NB4 (cell line): Measurements from ENCODE around the gene CLINT1.

Source experiments
- DNase-seq: peaks from one replicate; pipeline ENCODE4 v3.0.0; 2010; ENCODE audit warnings: low read depth
- H3K4me3 ChIP-seq: one replicate; pipeline ENCODE4 v1.5.1; 2011; ENCODE audit warnings: mild to moderate bottlenecking, low read depth, low read length, moderate library complexity
- CTCF ChIP-seq: IDR thresholded peaks from one replicate; pipeline ENCODE4 v1.5.1; 2012; ENCODE audit warnings: low read depth, low read length
- MAX ChIP-seq: IDR thresholded peaks from 2 replicates; pipeline ENCODE4 v1.6.1; 2011; ENCODE audit warnings: low read depth, low read length
- MYC ChIP-seq: IDR thresholded peaks from 2 replicates; pipeline ENCODE4 v1.6.1; 2011; ENCODE audit warnings: low read depth, low read length
- POLR2A ChIP-seq: IDR thresholded peaks from 2 replicates; pipeline ENCODE4 v1.6.1; 2011; ENCODE audit warnings: mild to moderate bottlenecking; ENCODE audit not compliant: insufficient read length; ENCODE audit errors: extremely low read depth

Gene CLINT1

GRCh38 chr5:157808043-157808442 lies 50.9 kb downstream of the CLINT1 start:
- TF ChIP-seq MYC: no peak
- TF ChIP-seq CTCF: no peak
- no peak for DNase-seq

GRCh38 chr5:157802736-157803135 lies 56.2 kb downstream of the CLINT1 start:
- TF ChIP-seq POLR2A (no peak), MAX (no peak), MYC (no peak), CTCF (no peak)

More at GRCh38 chr5:157808043-157808442, 50.9 kb downstream of the CLINT1 start:
- no peak overlapping the region for H3K4me3 ChIP-seq

GRCh38 chr5:157800137-157800536 lies 58.8 kb downstream of the CLINT1 start:
- DNase-seq: no peak
- H3K4me3 ChIP-seq: no peak overlapping the region
- TF ChIP-seq MYC: no peak

More at GRCh38 chr5:157802736-157803135, 56.2 kb downstream of the CLINT1 start:
- no peak for DNase-seq
- no peak overlapping the region for H3K4me3 ChIP-seq

GRCh38 chr5:157799578-157799977 lies 59.4 kb downstream of the CLINT1 start:
- DNase-seq: peak; percentile 12
- H3K4me3 ChIP-seq: no peak overlapping the region
- TF ChIP-seq CTCF (no peak), MAX (no peak), POLR2A (no peak), MYC (no peak)

- DNase-seq: no peak
- no peak for TF ChIP-seq MYC
- TF ChIP-seq MAX: no peak
- no peak for TF ChIP-seq POLR2A
- no peak for TF ChIP-seq CTCF
- no peak overlapping the region for H3K4me3 ChIP-seq
Observed at GRCh38 chr5:157793301-157793700, 65.6 kb downstream of the CLINT1 start.

GRCh38 chr5:157785801-157786200 lies 73.1 kb downstream of the CLINT1 start:
- no peak for TF ChIP-seq POLR2A
- DNase-seq: no peak
- no peak overlapping the region for H3K4me3 ChIP-seq

GRCh38 chr5:157779221-157779620 lies 79.7 kb downstream of the CLINT1 start:
- no peak overlapping the region for H3K4me3 ChIP-seq
- TF ChIP-seq POLR2A: no peak
- TF ChIP-seq MYC: no peak
- no peak for TF ChIP-seq MAX
- no peak for TF ChIP-seq CTCF
- DNase-seq: no peak
